Measurements from ENCODE around the gene LARGE1. TPM values are rescaled to one million over a fixed set of nuclear protein-coding genes. Genes with fewer than 3 reads are reported as not detected.

LARGE1 gene
- polyA plus RNA-seq, 3 donors from 2014 or later, result 0.04 to 0.29 TPM; not detected in 1

GRCh38 chr22:33853200-33854097, 66.8 kb downstream of the LARGE1 start:
- Mint-ChIP-seq H3K36me3 (no peaks in the 10 kb centered on the region), H3K27me3 (ENCODE audit: low read depth in 3 of 3) (peaks cover 1 to 3% (median 2%) of the 10 kb centered on the region in 3 donors), H3K4me1 (peaks cover 14 to 19% of the 10 kb centered on the region in 2 donors), H3K27ac (peak overlapping the region; percentile 72 to 92 (median 88)), H3K9me3 (peaks cover 0 to 2% (median 0%) of the 10 kb centered on the region in 6 donors), H3K4me3 (peak overlapping the region; percentile 85 to 92 (median 88))
- peak; percentile 13 to 40 (median 27) for DNase-seq

DNA sequence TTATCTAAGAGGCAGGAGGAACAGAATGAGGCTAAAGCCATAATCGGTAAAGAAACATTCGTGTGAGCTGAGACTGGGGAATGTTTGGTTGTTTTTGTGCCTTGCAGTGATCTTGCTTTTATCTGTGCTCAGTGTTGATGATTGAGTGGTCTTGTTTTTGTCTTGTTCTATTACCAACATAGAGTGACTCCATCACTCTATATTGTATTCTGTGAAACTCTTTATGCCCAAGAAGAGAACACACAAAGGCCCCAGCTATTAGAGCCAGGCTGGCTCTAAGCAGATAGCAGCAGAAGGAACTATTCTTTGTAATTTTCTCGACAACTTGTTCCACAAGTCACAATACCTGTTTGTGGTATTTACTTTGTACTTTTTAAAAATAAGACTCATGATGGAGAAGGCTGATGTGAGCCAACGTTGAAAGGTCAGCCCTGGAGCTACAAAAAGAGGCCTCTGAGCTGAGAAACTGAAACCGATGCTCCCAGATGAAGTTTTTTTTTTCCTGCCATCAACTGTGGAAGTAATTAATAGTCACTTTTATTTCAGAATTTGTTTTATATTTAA, 68.4 kb downstream of the LARGE1 start:
- Mint-ChIP-seq H3K4me3 (peak overlapping the region in 1 of 5 donors; percentile 15), H3K27me3 (ENCODE audit: low read depth in 3 of 3) (peaks cover 1 to 3% (median 2%) of the 10 kb centered on the region in 3 donors), H3K4me1 (peaks cover 14 to 19% of the 10 kb centered on the region in 2 donors), H3K9me3 (peaks cover 0 to 8% (median 3%) of the 10 kb centered on the region in 6 donors), H3K36me3 (peaks cover 0 to 3% (median 0%) of the 10 kb centered on the region in 3 donors), H3K27ac (peak overlapping the region in 1 of 6 donors; percentile 38)
- DNase-seq, result no peak

DNA sequence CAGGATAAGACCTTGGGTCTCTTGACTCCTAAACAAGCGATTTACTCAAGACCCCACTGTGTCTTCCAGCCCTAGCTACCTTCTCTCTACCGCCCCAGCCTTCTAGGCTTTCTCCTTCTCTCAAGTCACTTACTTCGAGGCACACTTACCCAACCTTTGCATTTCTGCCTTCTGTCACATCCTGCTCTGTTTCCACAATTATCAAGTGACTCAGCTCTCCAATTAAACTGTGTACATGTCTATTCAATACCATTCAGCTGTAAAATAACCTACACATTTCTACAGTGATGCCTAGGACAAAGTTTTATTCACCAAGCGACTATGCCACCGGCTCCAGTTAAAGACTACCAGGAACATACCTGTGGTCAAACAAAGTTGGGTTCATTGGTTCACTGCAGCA, 69.0 kb downstream of the LARGE1 start:
- Mint-ChIP-seq H3K4me3 (no peak overlapping the region), H3K36me3 (peaks cover 0 to 4% (median 0%) of the 10 kb centered on the region in 3 donors), H3K4me1 (peaks cover 14 to 19% of the 10 kb centered on the region in 2 donors), H3K9me3 (peaks cover 0 to 8% (median 4%) of the 10 kb centered on the region in 6 donors), H3K27me3 (ENCODE audit: low read depth in 3 of 3) (peaks cover 1 to 3% (median 2%) of the 10 kb centered on the region in 3 donors), H3K27ac (no peak overlapping the region)
- no peak for DNase-seq

DNA sequence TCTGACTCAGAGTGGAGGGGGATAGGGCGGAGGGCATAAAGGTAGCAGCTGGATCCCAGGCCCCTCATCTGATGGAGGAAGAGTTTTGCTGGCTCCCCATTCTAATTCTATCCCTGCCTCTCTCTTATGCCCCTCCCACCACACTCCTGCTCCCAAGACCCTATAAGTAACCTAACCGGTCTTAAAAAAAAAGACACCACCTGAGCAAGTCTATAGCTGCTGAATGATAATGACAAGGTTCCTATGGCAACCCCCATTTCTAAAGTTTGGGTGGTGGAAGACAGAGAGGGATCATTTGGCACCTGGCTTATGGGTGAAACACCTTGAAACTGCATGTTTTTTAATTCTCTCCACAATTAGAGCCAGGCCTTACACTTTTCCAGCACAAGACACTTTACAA, 69.6 kb downstream of the LARGE1 start:
- Mint-ChIP-seq H3K36me3 (peaks cover 0 to 4% (median 0%) of the 10 kb centered on the region in 3 donors), H3K4me1 (peaks cover 14 to 19% of the 10 kb centered on the region in 2 donors), H3K27ac (no peak overlapping the region), H3K4me3 (no peak overlapping the region), H3K27me3 (ENCODE audit: low read depth in 3 of 3) (peaks cover 1 to 3% (median 2%) of the 10 kb centered on the region in 3 donors), H3K9me3 (peaks cover 0 to 8% (median 4%) of the 10 kb centered on the region in 6 donors)
- DNase-seq, result no peak

GRCh38 chr22:33850193-33850592, 70.1 kb downstream of the LARGE1 start:
- H3K9me3 Mint-ChIP-seq, result peaks cover 0 to 8% (median 4%) of the 10 kb centered on the region in 6 donors
- H3K36me3 Mint-ChIP-seq, result peaks cover 0 to 4% (median 0%) of the 10 kb centered on the region in 3 donors
- H3K27me3 Mint-ChIP-seq (ENCODE audit: low read depth in 3 of 3), result peaks cover 1 to 3% (median 2%) of the 10 kb centered on the region in 3 donors
- no peak overlapping the region for H3K27ac Mint-ChIP-seq
- no peak overlapping the region for H3K4me3 Mint-ChIP-seq
- H3K4me1 Mint-ChIP-seq, result peaks cover 14 to 19% of the 10 kb centered on the region in 2 donors
- DNase-seq, result no peak

DNA sequence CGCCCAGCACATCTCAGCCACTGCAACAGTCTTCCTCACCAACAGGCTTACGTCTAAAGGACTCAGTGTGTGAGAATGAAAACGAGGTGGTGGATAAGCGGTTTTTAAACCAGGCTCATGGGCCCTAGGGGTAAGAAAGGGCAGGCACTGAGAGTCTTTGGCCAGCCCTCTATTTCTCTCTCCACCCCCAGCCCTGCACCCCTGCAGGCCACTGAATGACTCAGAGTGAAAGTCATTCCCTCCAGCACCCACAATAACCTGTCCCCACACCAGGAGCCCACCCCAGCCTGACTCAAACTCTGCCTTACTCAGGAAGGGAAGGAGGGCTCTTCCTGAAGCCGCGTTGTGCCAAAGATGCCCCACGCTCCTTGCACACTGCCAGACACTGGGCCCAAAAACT, 72.0 kb downstream of the LARGE1 start:
- Mint-ChIP-seq H3K27ac (no peak overlapping the region), H3K4me1 (peaks cover 3 to 5% of the 10 kb centered on the region in 2 donors), H3K27me3 (ENCODE audit: low read depth in 3 of 3) (peaks cover 1 to 3% (median 2%) of the 10 kb centered on the region in 3 donors), H3K9me3 (peaks cover 0 to 8% (median 4%) of the 10 kb centered on the region in 6 donors), H3K4me3 (no peak overlapping the region), H3K36me3 (peaks cover 0 to 4% (median 0%) of the 10 kb centered on the region in 3 donors)
- DNase-seq, result no peak

DNA sequence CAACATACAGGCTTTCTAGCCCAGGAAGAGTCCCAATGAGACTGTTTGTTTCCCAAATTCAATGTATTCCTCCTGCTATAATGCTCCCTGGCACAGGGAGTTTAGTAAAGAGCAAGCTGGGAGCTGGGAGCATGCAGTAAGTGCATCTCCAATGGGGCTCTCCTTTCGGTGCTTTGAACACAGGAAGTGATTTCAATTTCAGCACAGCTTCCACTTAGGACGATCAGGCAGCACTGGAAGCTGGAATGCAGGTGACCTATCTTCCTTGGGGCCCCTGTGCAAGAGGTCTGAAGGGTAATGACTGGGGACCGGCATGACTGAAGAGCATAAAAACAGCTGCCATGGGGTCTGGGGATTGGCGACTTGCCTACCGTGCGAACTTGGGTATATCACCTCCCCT, 76.0 kb downstream of the LARGE1 start:
- no peaks in the 10 kb centered on the region for H3K4me1 Mint-ChIP-seq
- H3K9me3 Mint-ChIP-seq, result peaks cover 0 to 16% (median 4%) of the 10 kb centered on the region in 6 donors
- H3K4me3 Mint-ChIP-seq, result no peak overlapping the region
- DNase-seq, result no peak
- H3K27me3 Mint-ChIP-seq (ENCODE audit: low read depth in 3 of 3), result peaks cover 0 to 3% (median 1%) of the 10 kb centered on the region in 3 donors
- no peak overlapping the region for H3K27ac Mint-ChIP-seq
- H3K36me3 Mint-ChIP-seq, result peaks cover 0 to 4% (median 0%) of the 10 kb centered on the region in 3 donors

- Mint-ChIP-seq H3K36me3 (peaks cover 0 to 4% (median 0%) of the 10 kb centered on the region in 3 donors), H3K9me3 (peaks cover 0 to 14% (median 4%) of the 10 kb centered on the region in 6 donors), H3K27me3 (ENCODE audit: low read depth in 3 of 3) (no peaks in the 10 kb centered on the region), H3K27ac (no peak overlapping the region), H3K4me3 (no peak overlapping the region), H3K4me1 (no peaks in the 10 kb centered on the region)
- DNase-seq, result no peak
Measured at GRCh38 chr22:33842421-33843094, 77.7 kb downstream of the LARGE1 start.

- Mint-ChIP-seq H3K4me3 (no peak overlapping the region), H3K27me3 (ENCODE audit: low read depth in 3 of 3) (no peaks in the 10 kb centered on the region), H3K27ac (no peak overlapping the region), H3K4me1 (no peaks in the 10 kb centered on the region), H3K9me3 (peaks cover 0 to 8% (median 2%) of the 10 kb centered on the region in 6 donors), H3K36me3 (peaks cover 0 to 2% (median 0%) of the 10 kb centered on the region in 3 donors)
- no peak for DNase-seq
Measured at GRCh38 chr22:33842006-33842354, 78.3 kb downstream of the LARGE1 start.

DNA sequence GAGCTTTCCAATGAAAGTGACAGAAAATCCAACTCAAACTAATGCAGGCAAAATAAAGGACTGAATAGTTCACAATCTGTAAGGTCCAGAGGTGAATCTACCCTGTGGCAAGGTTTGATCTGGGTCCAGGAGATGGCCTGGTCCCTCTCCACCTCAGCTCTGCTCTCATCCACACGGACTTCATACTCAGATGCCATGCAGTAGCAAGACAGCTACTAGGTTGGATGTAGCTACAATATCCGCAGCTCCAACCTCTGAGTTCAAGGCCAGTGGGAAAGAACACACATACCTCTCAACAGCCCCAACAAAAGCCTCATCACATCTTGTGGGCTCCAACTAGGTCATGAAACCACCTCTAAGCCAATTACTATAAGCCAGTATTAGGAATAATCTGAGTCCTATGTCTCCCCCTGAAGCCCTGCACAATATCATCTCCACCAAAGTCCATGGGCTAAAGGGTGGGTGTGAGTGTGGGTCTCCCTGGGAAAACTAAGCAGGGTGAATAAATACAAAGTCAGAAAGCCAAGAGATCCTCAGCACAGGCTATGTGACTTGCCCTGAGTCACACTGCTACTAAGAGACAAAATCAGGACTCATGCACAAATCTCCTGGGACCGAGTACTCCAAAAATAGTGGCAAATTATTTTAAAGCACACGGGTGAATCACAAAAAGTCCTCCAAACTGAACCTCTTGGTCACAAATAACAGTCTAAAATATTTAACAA, 78.8 kb downstream of the LARGE1 start:
- no peak overlapping the region for H3K4me3 Mint-ChIP-seq
- H3K27me3 Mint-ChIP-seq (ENCODE audit: low read depth in 3 of 3), result no peaks in the 10 kb centered on the region
- no peaks in the 10 kb centered on the region for H3K36me3 Mint-ChIP-seq
- H3K27ac Mint-ChIP-seq, result no peak overlapping the region
- no peaks in the 10 kb centered on the region for H3K4me1 Mint-ChIP-seq
- DNase-seq, result no peak
- peaks cover 0 to 7% (median 0%) of the 10 kb centered on the region in 6 donors for H3K9me3 Mint-ChIP-seq

DNA sequence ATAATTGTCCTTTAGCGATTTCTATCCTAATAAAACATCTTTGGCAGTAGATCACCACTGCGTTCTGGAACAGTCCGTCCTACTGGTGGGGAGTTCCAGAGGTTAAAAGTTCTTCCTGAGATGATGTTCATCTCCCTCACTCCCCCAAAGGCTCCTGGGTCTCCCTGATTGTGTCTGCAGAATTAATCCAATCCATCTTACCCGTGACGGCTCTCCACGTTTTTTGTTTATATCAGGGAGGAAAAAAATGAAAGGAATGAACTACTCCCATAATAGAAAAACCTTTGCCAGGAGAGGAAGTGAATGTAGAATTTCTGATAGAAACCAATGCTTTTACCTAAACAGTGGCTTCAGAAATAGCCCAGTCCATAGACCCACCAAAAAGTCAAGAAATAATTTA, 81.6 kb downstream of the LARGE1 start:
- H3K4me1 Mint-ChIP-seq, result no peaks in the 10 kb centered on the region
- H3K36me3 Mint-ChIP-seq, result no peaks in the 10 kb centered on the region
- H3K27ac Mint-ChIP-seq, result no peak overlapping the region
- no peaks in the 10 kb centered on the region for H3K27me3 Mint-ChIP-seq (ENCODE audit: low read depth in 3 of 3)
- DNase-seq, result no peak
- H3K9me3 Mint-ChIP-seq, result peaks cover 0 to 7% (median 0%) of the 10 kb centered on the region in 6 donors
- H3K4me3 Mint-ChIP-seq, result no peak overlapping the region

DNA sequence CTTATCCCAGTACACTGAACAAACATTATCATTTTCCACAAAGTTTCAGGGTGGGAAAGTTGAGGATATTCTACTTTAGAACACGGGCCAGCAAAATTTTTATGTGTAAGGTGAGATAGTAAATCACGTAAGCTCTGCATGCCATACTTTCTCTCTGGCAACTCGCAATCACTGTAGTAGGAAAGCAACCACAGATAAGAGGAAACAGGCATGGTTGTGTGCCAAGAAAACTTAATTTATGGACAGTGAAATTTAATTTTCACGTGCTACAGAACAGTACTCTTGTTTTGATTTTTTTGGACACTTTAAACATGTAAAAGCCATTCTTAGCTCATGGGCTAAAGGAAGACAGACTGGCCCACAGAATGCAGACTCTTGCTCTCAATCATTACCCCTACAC, 82.5 kb downstream of the LARGE1 start:
- no peak for DNase-seq

GRCh38 chr22:33835265-33835664, 85.0 kb downstream of the LARGE1 start:
- Mint-ChIP-seq H3K9me3 (peaks cover 0 to 4% (median 0%) of the 10 kb centered on the region in 6 donors), H3K27ac (no peak overlapping the region), H3K36me3 (no peaks in the 10 kb centered on the region), H3K27me3 (ENCODE audit: low read depth in 3 of 3) (no peaks in the 10 kb centered on the region), H3K4me1 (no peaks in the 10 kb centered on the region), H3K4me3 (no peak overlapping the region)
- DNase-seq, result no peak

More for the DNA sequence above, 82.5 kb downstream of the LARGE1 start:
- no peaks in the 10 kb centered on the region for H3K36me3 Mint-ChIP-seq
- H3K9me3 Mint-ChIP-seq, result peaks cover 0 to 7% (median 0%) of the 10 kb centered on the region in 6 donors
- H3K27me3 Mint-ChIP-seq (ENCODE audit: low read depth in 3 of 3), result no peaks in the 10 kb centered on the region
- H3K27ac Mint-ChIP-seq, result no peak overlapping the region
- no peak overlapping the region for H3K4me3 Mint-ChIP-seq
- no peaks in the 10 kb centered on the region for H3K4me1 Mint-ChIP-seq

All from immature natural killer cell (primary cell).